Vagina (tissue), 2 donors: Measurements from ENCODE around the gene MOB3A.

Experiments
- CTCF ChIP-seq, 3 experiments: fragments of 450-650 bp in 2 of 3; fragments of 200-600 bp in 1 of 3; sonication (generic) in 1 of 3; IDR thresholded peaks; one replicate each; pipeline ENCODE4 v1.5.1; 2017 to 2019; ENCODE audit warnings: antibody characterized with exemption in 3 of 3, mild to moderate bottlenecking in 2 of 3, moderate library complexity in 2 of 3
- POLR2A ChIP-seq, 2 donors: fragments of 450-650 bp; IDR thresholded peaks; one replicate each; pipeline ENCODE4 v1.6.1; 2017; ENCODE audit warnings: antibody characterized with exemption in 2 of 2, mild to moderate bottlenecking in 2 of 2, moderate library complexity in 2 of 2
- POLR2AphosphoS5 ChIP-seq, 2 donors: sonication (generic); formaldehyde crosslinking; IDR thresholded peaks; one replicate each; pipeline ENCODE4 v1.9.0; 2017; ENCODE audit warnings: antibody characterized with exemption in 2 of 2, mild to moderate bottlenecking in 2 of 2, low read depth in 1 of 2; ENCODE audit not compliant: insufficient read depth in 1 of 2

- TF ChIP-seq CTCF (IDR thresholded peaks at IDR 0.05), result no peak
- no peak for TF ChIP-seq POLR2AphosphoS5 (IDR thresholded peaks at IDR 0.05; ENCODE audit: insufficient read depth in 1 of 2, low read depth in 1 of 2)
- no peak for TF ChIP-seq POLR2A (IDR thresholded peaks at IDR 0.05)
Observed at GRCh38 chr19:2054763-2055162, 41.4 kb downstream of the MOB3A start.
